OCI-LY7 (cell line): ENCODE measurements around the gene USP48. TPM values are rescaled to one million over a fixed set of nuclear protein-coding genes. Genes with fewer than 3 reads are reported as not detected.
"Not testable (repeated sequence)": the region's sequence is repeated elsewhere in the genome, so short reads cannot be mapped to it uniquely, and the experiment has no call there.

Experiments
- BruUV-seq: library from RNA; stranded (reverse); fragments of 400-500 nt; replicated peaks from 2 replicates; lab custom pipeline; 2021; lab: Mats Ljungman, UMichigan
- CTCF ChIA-PET: fragments of 300-600 bp; sonication (Branson Sonifier 250); formaldehyde crosslinking; loops from one replicate; lab custom pipeline; 2022; ENCODE audit warnings: antibody characterized with exemption; ENCODE audit not compliant: unreplicated experiment; lab: Charles Lee
- POLR2A ChIA-PET: fragments of 300-600 bp; sonication (Branson Sonifier 250); formaldehyde crosslinking; loops from one replicate; lab custom pipeline; 2022; ENCODE audit warnings: antibody characterized with exemption; lab: Charles Lee
- DNase-seq: peaks from one replicate; pipeline ENCODE4 v3.0.0-alpha.2; 2015; ENCODE audit warnings: low spot score
- H2AFZ ChIP-seq: fragments of 200-600 bp; sonication (generic), shearing (Covaris generic); 2 replicates; pipeline ENCODE4 v1.6.1; 2014; ENCODE audit warnings: mild to moderate bottlenecking, antibody characterized with exemption, low read length, moderate library complexity
- H3K27ac ChIP-seq: fragments of 200-600 bp; sonication (generic); 2 replicates; pipeline ENCODE4 v1.5.1; 2014; ENCODE audit warnings: mixed run types, low read depth, mild to moderate bottlenecking, moderate library complexity, low read length, inconsistent platforms; ENCODE audit not compliant: poor library complexity, severe bottlenecking
- H3K36me3 ChIP-seq: fragments of 200-600 bp; sonication (generic); 2 replicates; pipeline ENCODE4 v1.6.1; 2014; ENCODE audit warnings: mild to moderate bottlenecking, antibody characterized with exemption, low read length, moderate library complexity, mixed read lengths; ENCODE audit not compliant: insufficient read depth
- H3K4me1 ChIP-seq: fragments of 200-600 bp; sonication (generic); 2 replicates; pipeline ENCODE4 v1.5.1; 2014; ENCODE audit warnings: mild to moderate bottlenecking, low read length; ENCODE audit not compliant: insufficient read depth, poor library complexity, severe bottlenecking
- H3K4me2 ChIP-seq: fragments of 200-600 bp; sonication (generic); 2 replicates; pipeline ENCODE4 v1.6.1; 2014; ENCODE audit warnings: mild to moderate bottlenecking, low read length
- H3K4me3 ChIP-seq: fragments of 200-600 bp; sonication (generic); 2 replicates; pipeline ENCODE4 v1.5.1; 2014; ENCODE audit warnings: mild to moderate bottlenecking, low read depth, low read length; ENCODE audit not compliant: poor library complexity, severe bottlenecking
- H3K79me2 ChIP-seq: fragments of 200-600 bp; sonication (generic); 2 replicates; pipeline ENCODE4 v1.6.1; 2016; ENCODE audit warnings: low read depth, mild to moderate bottlenecking, low read length, moderate library complexity, mixed read lengths; ENCODE audit not compliant: insufficient read depth
- H3K9me2 ChIP-seq: fragments of 200-600 bp; sonication (generic); 2 replicates; pipeline ENCODE4 v1.6.1; 2016; ENCODE audit warnings: mild to moderate bottlenecking, low read length, mixed read lengths; ENCODE audit not compliant: insufficient read depth
- H3K9me3 ChIP-seq: fragments of 200-600 bp; sonication (generic); 2 replicates; pipeline ENCODE4 v1.6.1; 2014; ENCODE audit warnings: mild to moderate bottlenecking, mixed run types, low read length, mixed read lengths
- H4K20me1 ChIP-seq: fragments of 200-600 bp; sonication (generic); 2 replicates; pipeline ENCODE4 v1.6.1; 2014; ENCODE audit warnings: mild to moderate bottlenecking, antibody characterized with exemption, low read length, moderate library complexity, mixed read lengths; ENCODE audit not compliant: insufficient read depth
- EZH2phosphoT487 ChIP-seq: fragments of 200-600 bp; sonication (generic); IDR thresholded peaks from 2 replicates; pipeline ENCODE4 v1.6.1; 2018; ENCODE audit warnings: low read depth, borderline replicate concordance, mild to moderate bottlenecking, mixed run types, antibody characterized with exemption, low read length, moderate library complexity, mixed read lengths
- intact Hi-C: fragments of 100-400 bp; cut with micrococcal nuclease; formaldehyde crosslinking; loops from one replicate; pipeline ENCODE4 v1.10.0; 2022; ENCODE audit not compliant: unreplicated experiment
- total RNA-seq, 2 experiments: library from RNA; depleted of rRNA in 1 of 2; stranded (reverse); fragments of >200 nt in 1 of 2; shearing (Covaris generic) in 1 of 2; gene quantifications; 2 replicates each; pipeline ENCODE4 v1.2.3, GENCODE V29; 2014 to 2022
- TF ChIP-seq, protein P1 (sequence below): fragments of 200-600 bp; sonication (generic); conservative IDR thresholded peaks from 2 replicates; pipeline ENCODE4 v1.5.1; 2014; ENCODE audit warnings: mild to moderate bottlenecking, antibody characterized with exemption, low read length, moderate library complexity, mixed read lengths

USP48 gene
- total RNA-seq, 2 experiments from 2014 or later: 45.0 to 98.3 TPM

DNA sequence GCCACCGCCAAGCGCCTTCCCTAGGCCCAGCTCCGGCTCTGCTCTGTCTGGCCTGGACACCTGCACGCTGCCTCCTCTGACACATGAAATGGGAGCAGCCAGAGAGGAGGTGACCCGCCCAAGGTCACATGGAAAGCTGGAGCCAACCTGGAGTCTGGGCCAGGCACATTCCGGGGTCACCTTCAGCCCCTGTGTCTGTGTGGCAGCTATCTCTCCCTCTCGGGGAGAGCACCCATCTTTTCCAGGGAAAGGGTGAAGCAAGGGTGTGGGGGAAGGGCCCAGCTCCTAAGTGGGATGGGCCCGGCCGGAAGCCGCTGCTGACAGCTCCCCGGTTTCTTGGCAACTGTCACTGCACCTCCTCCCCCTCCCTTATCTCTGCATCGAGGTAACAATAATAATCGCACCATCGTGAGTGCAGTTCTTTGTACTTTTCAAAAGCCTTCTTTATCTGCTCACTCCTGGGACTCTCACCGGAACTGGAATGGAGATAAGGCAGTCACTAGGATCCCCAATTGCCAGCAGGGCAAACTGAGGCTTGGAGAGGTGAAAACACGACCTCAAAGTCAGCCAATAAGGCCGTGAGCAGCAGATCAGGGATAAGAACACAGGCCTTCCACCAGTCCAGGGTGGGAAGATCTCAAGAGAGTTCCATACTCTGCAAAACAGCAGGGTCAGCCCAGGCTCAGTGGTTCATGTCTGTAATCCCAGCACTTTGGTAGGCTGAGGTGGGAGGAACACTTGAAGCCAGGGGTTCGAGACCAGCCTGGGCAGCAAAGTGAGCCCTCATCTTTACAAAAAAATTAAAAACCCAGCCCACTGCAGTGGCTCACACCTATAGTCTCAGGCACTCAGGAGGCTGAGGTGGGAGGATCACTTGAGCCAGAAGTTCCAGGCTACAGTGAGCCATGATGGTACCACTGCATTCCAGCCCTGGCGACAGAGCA lies 150.7 kb downstream of the USP48 start:
- H3K4me2 ChIP-seq: no peak overlapping the region
- H3K9me3 ChIP-seq: no peaks in the 10 kb centered on the region
- POLR2A ChIA-PET: no interaction called here
- H3K79me2 ChIP-seq: no peaks in the 10 kb centered on the region
- intact Hi-C loops: no loop called here
- TF ChIP-seq, protein P1, sequence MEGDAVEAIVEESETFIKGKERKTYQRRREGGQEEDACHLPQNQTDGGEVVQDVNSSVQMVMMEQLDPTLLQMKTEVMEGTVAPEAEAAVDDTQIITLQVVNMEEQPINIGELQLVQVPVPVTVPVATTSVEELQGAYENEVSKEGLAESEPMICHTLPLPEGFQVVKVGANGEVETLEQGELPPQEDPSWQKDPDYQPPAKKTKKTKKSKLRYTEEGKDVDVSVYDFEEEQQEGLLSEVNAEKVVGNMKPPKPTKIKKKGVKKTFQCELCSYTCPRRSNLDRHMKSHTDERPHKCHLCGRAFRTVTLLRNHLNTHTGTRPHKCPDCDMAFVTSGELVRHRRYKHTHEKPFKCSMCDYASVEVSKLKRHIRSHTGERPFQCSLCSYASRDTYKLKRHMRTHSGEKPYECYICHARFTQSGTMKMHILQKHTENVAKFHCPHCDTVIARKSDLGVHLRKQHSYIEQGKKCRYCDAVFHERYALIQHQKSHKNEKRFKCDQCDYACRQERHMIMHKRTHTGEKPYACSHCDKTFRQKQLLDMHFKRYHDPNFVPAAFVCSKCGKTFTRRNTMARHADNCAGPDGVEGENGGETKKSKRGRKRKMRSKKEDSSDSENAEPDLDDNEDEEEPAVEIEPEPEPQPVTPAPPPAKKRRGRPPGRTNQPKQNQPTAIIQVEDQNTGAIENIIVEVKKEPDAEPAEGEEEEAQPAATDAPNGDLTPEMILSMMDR: no peak
- TF ChIP-seq EZH2phosphoT487: no peak
- no peaks in the 10 kb centered on the region for H3K9me2 ChIP-seq
- no peaks in the 10 kb centered on the region for H3K36me3 ChIP-seq
- H3K4me1 ChIP-seq: no peaks in the 10 kb centered on the region
- H3K27ac ChIP-seq: no peak overlapping the region
- H2AFZ ChIP-seq: no peak overlapping the region
- no TSS peak for BruUV-seq
- no peaks in the 10 kb centered on the region for H4K20me1 ChIP-seq
- CTCF ChIA-PET: no interaction called here
- no peak for DNase-seq
- no peak overlapping the region for H3K4me3 ChIP-seq

GRCh38 chr1:21631590-21631943 lies 151.4 kb downstream of the USP48 start:
- H3K4me3 ChIP-seq, H3K36me3 ChIP-seq, H3K9me2 ChIP-seq, H4K20me1 ChIP-seq, DNase-seq, intact Hi-C loops, H2AFZ ChIP-seq, POLR2A ChIA-PET, H3K4me1 ChIP-seq, BruUV-seq, H3K79me2 ChIP-seq, CTCF ChIA-PET, H3K4me2 ChIP-seq, H3K27ac ChIP-seq, H3K9me3 ChIP-seq: not testable (repeated sequence)

DNA sequence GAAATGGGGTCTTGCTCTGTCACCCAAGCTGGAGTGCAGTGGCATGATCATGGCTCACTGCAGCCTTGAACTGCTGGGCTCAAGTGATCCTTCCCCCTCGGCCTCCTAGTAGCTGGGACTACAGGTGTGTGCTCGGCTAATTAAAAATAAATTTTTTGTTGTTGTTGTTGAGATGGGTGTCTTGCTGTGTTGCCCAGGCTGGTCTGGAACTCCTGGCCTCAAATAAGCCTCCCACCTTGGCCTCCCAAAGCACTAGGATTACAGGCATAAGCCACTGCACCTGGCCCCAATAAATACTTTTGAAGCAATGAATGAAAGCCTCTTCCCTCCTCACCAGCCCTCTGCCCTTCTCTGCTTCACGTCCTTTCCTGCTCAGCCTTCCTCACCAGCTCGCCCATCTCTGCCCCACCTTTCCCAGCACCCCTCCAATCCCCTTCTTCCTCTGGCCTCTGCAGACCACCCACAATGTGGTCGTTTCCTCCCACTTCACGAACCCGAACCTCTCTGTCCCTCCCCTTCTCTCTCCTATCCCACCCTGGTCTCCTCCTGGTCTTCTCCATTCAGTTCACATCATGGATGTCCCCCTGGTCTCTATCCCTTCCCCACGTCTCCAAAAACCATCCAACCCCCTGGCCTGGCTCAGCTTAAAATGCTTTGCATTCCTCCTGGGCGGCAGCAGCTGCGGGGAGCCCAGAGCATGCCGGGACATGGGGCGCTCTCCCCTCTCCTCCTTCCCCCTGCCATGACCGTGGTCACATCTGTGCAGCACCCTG lies 152.2 kb downstream of the USP48 start:
- H3K9me3 ChIP-seq: no peaks in the 10 kb centered on the region
- no peaks in the 10 kb centered on the region for H4K20me1 ChIP-seq
- H3K9me2 ChIP-seq: no peaks in the 10 kb centered on the region
- H3K27ac ChIP-seq: no peak overlapping the region
- H3K36me3 ChIP-seq: no peaks in the 10 kb centered on the region
- DNase-seq: no peak
- no peaks in the 10 kb centered on the region for H3K79me2 ChIP-seq
- no TSS peak for BruUV-seq
- no peak overlapping the region for H3K4me3 ChIP-seq
- H3K4me2 ChIP-seq: no peak overlapping the region
- intact Hi-C loops: no loop called here
- no peak overlapping the region for H2AFZ ChIP-seq
- POLR2A ChIA-PET: no interaction called here
- TF ChIP-seq, protein P1: no peak
- no peak for TF ChIP-seq EZH2phosphoT487
- no peaks in the 10 kb centered on the region for H3K4me1 ChIP-seq
- CTCF ChIA-PET: no interaction called here
